HG02852 (cell line): Measurements from ENCODE around the gene WIF1.

Experiments
- ATAC-seq: cut with Tn5 transposase; IDR thresholded peaks from one replicate; pipeline ENCODE4 v1.9.1; 2021; ENCODE audit warnings: mild to moderate bottlenecking, moderate library complexity; ENCODE audit not compliant: unreplicated experiment

Gene WIF1

GRCh38 chr12:65121049-65121955 is at the start of gene WIF1:
Gene WIF1 (minus strand): TSS chr12:65121305. CDS start chr12:65121191, 114 bp downstream.
- no peak for ATAC-seq

GRCh38 chr12:65170209-65170881 is 49.2 kb upstream of the WIF1 start:
- peak; percentile 47 for ATAC-seq

- peak; percentile 93 for ATAC-seq
Measured at GRCh38 chr12:65169320-65170208, 48.5 kb upstream of the WIF1 start, which contains the start of gene LEMD3. Gene LEMD3 (plus strand): TSS chr12:65169583. CDS start chr12:65169597, 14 bp downstream.

- ATAC-seq: no peak
Measured at GRCh38 chr12:65168681-65169319, 47.7 kb upstream of the WIF1 start.

GRCh38 chr12:65164774-65165173 is 43.7 kb upstream of the WIF1 start:
- ATAC-seq: no peak

- ATAC-seq: no peak
Measured at GRCh38 chr12:65164244-65164643, 43.1 kb upstream of the WIF1 start.

- ATAC-seq: peak; percentile 70
Measured at GRCh38 chr12:65162609-65163008, 41.5 kb upstream of the WIF1 start.

- no peak for ATAC-seq
Measured at GRCh38 chr12:65157091-65157490, 36.0 kb upstream of the WIF1 start.

- ATAC-seq: peak; percentile 93
Measured at GRCh38 chr12:65156366-65156841, 35.3 kb upstream of the WIF1 start.

GRCh38 chr12:65155784-65156183 is 34.7 kb upstream of the WIF1 start:
- ATAC-seq: peak; percentile 27

GRCh38 chr12:65152596-65152995 is 31.5 kb upstream of the WIF1 start:
- no peak for ATAC-seq

- no peak for ATAC-seq
Measured at GRCh38 chr12:65152012-65152411, 30.9 kb upstream of the WIF1 start.

GRCh38 chr12:65147312-65147905 is 26.3 kb upstream of the WIF1 start:
- ATAC-seq: no peak

- no peak for ATAC-seq
Measured at GRCh38 chr12:65140738-65141137, 19.6 kb upstream of the WIF1 start.

- ATAC-seq: no peak
Measured at GRCh38 chr12:65139389-65139788, 18.3 kb upstream of the WIF1 start.

GRCh38 chr12:65133879-65134278 is 12.8 kb upstream of the WIF1 start:
- ATAC-seq: no peak

GRCh38 chr12:65126482-65126881 is 5.4 kb upstream of the WIF1 start:
- no peak for ATAC-seq

GRCh38 chr12:65125975-65126374 is 4.9 kb upstream of the WIF1 start:
- no peak for ATAC-seq

- ATAC-seq: no peak
Measured at GRCh38 chr12:65125247-65125646, 4.1 kb upstream of the WIF1 start.
